ENCODE measurements around the gene NHLRC4.

Gene NHLRC4

GRCh38 chr16:606656-607307, 40.0 kb downstream of the NHLRC4 start:
- no peak for DNase-seq

GRCh38 chr16:608019-608418, 41.2 kb downstream of the NHLRC4 start:
- no peak for DNase-seq

- no peak for DNase-seq
Observed at GRCh38 chr16:609316-609715, 42.5 kb downstream of the NHLRC4 start.

GRCh38 chr16:609984-610383, 43.2 kb downstream of the NHLRC4 start:
- no peak for DNase-seq

- DNase-seq: peak; percentile 68
Observed at GRCh38 chr16:610513-611381, 43.9 kb downstream of the NHLRC4 start.

GRCh38 chr16:615122-615521, 48.3 kb downstream of the NHLRC4 start:
- DNase-seq: no peak

GRCh38 chr16:616733-617586, 50.2 kb downstream of the NHLRC4 start:
- DNase-seq: no peak

- DNase-seq: no peak
Observed at GRCh38 chr16:617855-618254, 51.0 kb downstream of the NHLRC4 start.
